ENCODE results near the gene HLA-C.
"Not testable (repeated sequence)": the region's sequence is repeated elsewhere in the genome, so short reads cannot be mapped to it uniquely, and the experiment has no call there.

Gene HLA-C

GRCh38 chr6:31246051-31246521, 25.8 kb downstream of the HLA-C start:
- no peak overlapping the region for H3K27ac ChIP-seq (ENCODE audit: low read length)
- no peaks in the 10 kb centered on the region for H3K9me3 ChIP-seq (ENCODE audit: insufficient read depth, low read depth, low read length)
- H3K9ac ChIP-seq (ENCODE audit: low read depth, low read length) = no peak overlapping the region
- no peaks in the 10 kb centered on the region for H3K27me3 ChIP-seq (ENCODE audit: insufficient read depth, low read length)
- peaks cover 13% of the 10 kb centered on the region; the same call in 1 of the 2 replicates for H3K4me1 ChIP-seq (ENCODE audit: insufficient read depth, low read length)
- H3K36me3 ChIP-seq (ENCODE audit: insufficient read depth, low read depth, low read length) = no peaks in the 10 kb centered on the region
- no peak overlapping the region for H3K4me3 ChIP-seq (ENCODE audit: low read length)

DNA sequence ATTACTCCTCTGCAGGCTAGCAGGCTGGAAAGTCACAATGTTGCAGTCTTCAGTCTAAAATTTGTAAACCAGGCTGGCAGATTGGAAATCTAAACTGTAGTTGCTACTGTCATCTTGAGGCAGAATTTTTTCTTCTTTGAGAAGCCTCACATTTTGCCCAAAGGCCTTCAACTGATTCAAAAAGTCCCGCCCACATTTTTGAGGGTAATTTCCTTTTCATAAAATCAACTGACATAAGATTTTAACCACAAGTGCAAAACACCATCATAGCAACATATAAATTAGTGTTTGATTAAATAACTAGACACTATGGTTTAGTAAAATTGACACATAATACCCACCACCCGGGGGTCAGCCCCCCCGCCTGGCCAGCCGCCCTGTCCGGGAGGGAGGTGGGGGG, 28.4 kb downstream of the HLA-C start:
- peaks cover 13% of the 10 kb centered on the region; the same call in 1 of the 2 replicates for H3K4me1 ChIP-seq (ENCODE audit: insufficient read depth, low read length)
- H3K9me3 ChIP-seq (ENCODE audit: insufficient read depth, low read depth, low read length) = no peaks in the 10 kb centered on the region
- no peaks in the 10 kb centered on the region for H3K27me3 ChIP-seq (ENCODE audit: insufficient read depth, low read length)
- H3K27ac ChIP-seq (ENCODE audit: low read length) = no peak overlapping the region
- no peak overlapping the region for H3K9ac ChIP-seq (ENCODE audit: low read depth, low read length)
- no peaks in the 10 kb centered on the region for H3K36me3 ChIP-seq (ENCODE audit: insufficient read depth, low read depth, low read length)
- no peak overlapping the region for H3K4me3 ChIP-seq (ENCODE audit: low read length)

GRCh38 chr6:31239854-31240253, 32.0 kb downstream of the HLA-C start:
- Histone ChIP-seq H3K27ac (ENCODE audit: low read length) (no peak overlapping the region), H3K27me3 (ENCODE audit: insufficient read depth, low read length) (no peaks in the 10 kb centered on the region), H3K9me3 (ENCODE audit: insufficient read depth, low read depth, low read length) (no peaks in the 10 kb centered on the region), H3K9ac (ENCODE audit: low read depth, low read length) (no peak overlapping the region), H3K4me3 (ENCODE audit: low read length) (no peak overlapping the region), H3K36me3 (ENCODE audit: insufficient read depth, low read depth, low read length) (no peaks in the 10 kb centered on the region), H3K4me1 (ENCODE audit: insufficient read depth, low read length) (no peaks in the 10 kb centered on the region)

DNA sequence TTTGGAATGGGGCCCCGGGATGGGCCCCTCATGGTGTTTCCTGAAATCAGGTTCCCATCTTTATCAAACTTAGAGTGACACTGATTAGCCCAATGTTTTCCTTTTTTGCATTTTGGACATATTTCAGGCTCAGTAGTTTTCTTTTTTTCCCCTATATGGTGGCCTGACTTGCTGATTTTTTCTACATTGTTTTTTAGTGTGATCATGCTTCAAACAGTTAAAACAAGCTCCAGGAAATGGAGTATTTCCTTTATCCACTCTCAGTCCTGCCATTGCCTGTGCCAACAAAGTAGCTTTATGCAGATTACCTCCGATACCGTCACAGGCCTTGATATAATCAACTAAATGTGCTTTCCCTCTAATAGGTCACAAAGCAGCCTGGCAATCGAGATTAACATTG, 37.8 kb downstream of the HLA-C start:
- H3K9me3 ChIP-seq (ENCODE audit: insufficient read depth, low read depth, low read length); H3K27me3 ChIP-seq (ENCODE audit: insufficient read depth, low read length); H3K36me3 ChIP-seq (ENCODE audit: insufficient read depth, low read depth, low read length); H3K9ac ChIP-seq (ENCODE audit: low read depth, low read length); H3K4me1 ChIP-seq (ENCODE audit: insufficient read depth, low read length); H3K27ac ChIP-seq (ENCODE audit: low read length); H3K4me3 ChIP-seq (ENCODE audit: low read length): not testable (repeated sequence)

- Histone ChIP-seq H3K27ac (ENCODE audit: low read length) (no peak overlapping the region), H3K4me3 (ENCODE audit: low read length) (no peak overlapping the region), H3K9ac (ENCODE audit: low read depth, low read length) (no peak overlapping the region), H3K27me3 (ENCODE audit: insufficient read depth, low read length) (no peaks in the 10 kb centered on the region), H3K36me3 (ENCODE audit: insufficient read depth, low read depth, low read length) (no peaks in the 10 kb centered on the region), H3K4me1 (ENCODE audit: insufficient read depth, low read length) (no peaks in the 10 kb centered on the region), H3K9me3 (ENCODE audit: insufficient read depth, low read depth, low read length) (no peaks in the 10 kb centered on the region)
Observed at GRCh38 chr6:31228476-31228875, 43.4 kb downstream of the HLA-C start.

- Histone ChIP-seq H3K9ac (ENCODE audit: low read depth, low read length) (no peak overlapping the region), H3K27me3 (ENCODE audit: insufficient read depth, low read length) (no peaks in the 10 kb centered on the region), H3K27ac (ENCODE audit: low read length) (no peak overlapping the region), H3K4me3 (ENCODE audit: low read length) (no peak overlapping the region), H3K4me1 (ENCODE audit: insufficient read depth, low read length) (no peaks in the 10 kb centered on the region), H3K9me3 (ENCODE audit: insufficient read depth, low read depth, low read length) (no peaks in the 10 kb centered on the region), H3K36me3 (ENCODE audit: insufficient read depth, low read depth, low read length) (no peaks in the 10 kb centered on the region)
Observed at GRCh38 chr6:31227143-31227542, 44.7 kb downstream of the HLA-C start.

DNA sequence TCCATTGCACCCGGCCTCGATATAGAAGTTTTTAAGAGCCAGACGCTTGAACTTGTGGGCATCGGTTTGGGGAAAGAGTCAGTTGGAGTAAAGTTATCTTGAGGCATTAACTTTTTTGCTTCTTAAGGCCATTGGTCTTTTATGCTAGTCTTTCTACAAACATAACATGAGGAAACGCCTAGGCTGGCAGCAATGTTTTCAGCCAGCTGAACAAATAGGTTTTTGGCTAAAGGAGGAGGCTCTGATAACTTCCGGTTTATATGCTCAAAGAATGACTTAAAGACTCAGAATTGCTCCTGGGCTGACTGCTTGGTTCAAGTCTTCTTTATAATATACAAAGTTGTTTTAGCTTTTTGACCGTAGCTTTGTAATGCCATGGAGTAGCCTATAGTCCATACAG, 46.2 kb downstream of the HLA-C start:
- Histone ChIP-seq H3K27me3 (ENCODE audit: insufficient read depth, low read length) (no peaks in the 10 kb centered on the region), H3K9me3 (ENCODE audit: insufficient read depth, low read depth, low read length) (no peaks in the 10 kb centered on the region), H3K4me1 (ENCODE audit: insufficient read depth, low read length) (no peaks in the 10 kb centered on the region), H3K9ac (ENCODE audit: low read depth, low read length) (no peak overlapping the region), H3K36me3 (ENCODE audit: insufficient read depth, low read depth, low read length) (no peaks in the 10 kb centered on the region), H3K4me3 (ENCODE audit: low read length) (no peak overlapping the region), H3K27ac (ENCODE audit: low read length) (no peak overlapping the region)

GRCh38 chr6:31222496-31222895, 49.4 kb downstream of the HLA-C start:
- Histone ChIP-seq H3K36me3 (ENCODE audit: insufficient read depth, low read depth, low read length) (no peaks in the 10 kb centered on the region), H3K4me3 (ENCODE audit: low read length) (no peak overlapping the region), H3K27ac (ENCODE audit: low read length) (no peak overlapping the region), H3K9ac (ENCODE audit: low read depth, low read length) (no peak overlapping the region), H3K9me3 (ENCODE audit: insufficient read depth, low read depth, low read length) (no peaks in the 10 kb centered on the region), H3K27me3 (ENCODE audit: insufficient read depth, low read length) (no peaks in the 10 kb centered on the region), H3K4me1 (ENCODE audit: insufficient read depth, low read length) (no peaks in the 10 kb centered on the region)
